ENCODE measurements around the gene PACSIN3. TPM values are rescaled to one million over a fixed set of nuclear protein-coding genes. Genes with fewer than 3 reads are reported as not detected.

PACSIN3 gene
- total and polyA plus RNA-seq, 5 donors: 110 to 156 (median 129) TPM

DNA sequence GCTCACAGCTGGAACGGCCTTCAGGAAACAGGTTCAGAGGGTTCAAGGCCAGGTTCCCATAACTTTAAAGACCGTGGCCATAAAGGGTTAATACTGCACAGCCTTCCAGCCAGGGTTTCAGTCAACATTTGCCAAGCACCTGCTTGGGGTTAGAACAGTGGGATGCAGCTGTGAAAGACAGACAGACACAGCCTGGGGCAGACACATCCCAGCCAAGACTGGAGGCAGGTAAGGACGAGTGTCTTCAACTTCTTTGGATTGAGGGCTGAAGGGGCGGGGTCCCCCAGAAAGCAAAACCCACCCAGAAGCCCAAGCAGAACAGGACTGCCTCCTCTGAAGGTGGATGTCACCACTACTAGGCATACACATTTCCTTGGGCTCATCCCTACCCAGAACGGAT is 23.8 kb downstream of the PACSIN3 start:
- Histone ChIP-seq H3K9me3 (ENCODE audit: control insufficient read depth, low read length) (no peaks in the 10 kb centered on the region), H3K4me1 (ENCODE audit: control insufficient read depth, insufficient read depth, low read length) (no peaks in the 10 kb centered on the region), H3K27ac (ENCODE audit: low read length) (no peak overlapping the region), H3K27me3 (ENCODE audit: control insufficient read depth, insufficient read depth) (no peaks in the 10 kb centered on the region), H3K4me3 (ENCODE audit: low read length) (no peak overlapping the region)
- 69% methylated on average over 5 of the region's 5 CpGs for WGBS
- ATAC-seq (no peak), DNase-seq (no peak)
- intact Hi-C loops (cut with DNase I): no loop called here

DNA sequence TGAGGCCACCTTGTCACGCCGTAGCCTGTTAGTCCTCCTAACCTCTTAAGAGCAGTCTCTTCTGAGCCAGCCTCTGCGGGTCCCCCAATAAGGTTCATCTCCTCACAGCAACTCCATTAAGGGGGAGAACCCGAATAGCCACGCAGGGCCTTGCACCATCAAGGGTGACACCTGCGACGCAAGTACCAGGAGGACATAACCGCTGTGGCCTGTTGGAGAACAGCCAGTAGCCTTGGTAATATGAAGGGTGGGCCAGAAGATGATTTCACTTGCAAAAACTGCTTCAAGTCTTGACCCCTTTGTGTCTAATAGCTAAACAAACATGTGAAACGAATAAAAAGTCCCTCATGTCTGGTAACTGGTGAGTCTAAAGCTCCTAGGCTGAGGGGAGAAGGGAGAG is 24.3 kb downstream of the PACSIN3 start:
- H3K9me3 ChIP-seq (ENCODE audit: control insufficient read depth, low read length): no peaks in the 10 kb centered on the region
- WGBS: 55% methylated on average over 9 of the region's 9 CpGs
- no peak for DNase-seq
- no peak for ATAC-seq
- no peaks in the 10 kb centered on the region for H3K4me1 ChIP-seq (ENCODE audit: control insufficient read depth, insufficient read depth, low read length)
- no peak overlapping the region for H3K4me3 ChIP-seq (ENCODE audit: low read length)
- H3K27me3 ChIP-seq (ENCODE audit: control insufficient read depth, insufficient read depth): no peaks in the 10 kb centered on the region
- H3K27ac ChIP-seq (ENCODE audit: low read length): no peak overlapping the region
- intact Hi-C loops (cut with DNase I): no loop called here

DNA sequence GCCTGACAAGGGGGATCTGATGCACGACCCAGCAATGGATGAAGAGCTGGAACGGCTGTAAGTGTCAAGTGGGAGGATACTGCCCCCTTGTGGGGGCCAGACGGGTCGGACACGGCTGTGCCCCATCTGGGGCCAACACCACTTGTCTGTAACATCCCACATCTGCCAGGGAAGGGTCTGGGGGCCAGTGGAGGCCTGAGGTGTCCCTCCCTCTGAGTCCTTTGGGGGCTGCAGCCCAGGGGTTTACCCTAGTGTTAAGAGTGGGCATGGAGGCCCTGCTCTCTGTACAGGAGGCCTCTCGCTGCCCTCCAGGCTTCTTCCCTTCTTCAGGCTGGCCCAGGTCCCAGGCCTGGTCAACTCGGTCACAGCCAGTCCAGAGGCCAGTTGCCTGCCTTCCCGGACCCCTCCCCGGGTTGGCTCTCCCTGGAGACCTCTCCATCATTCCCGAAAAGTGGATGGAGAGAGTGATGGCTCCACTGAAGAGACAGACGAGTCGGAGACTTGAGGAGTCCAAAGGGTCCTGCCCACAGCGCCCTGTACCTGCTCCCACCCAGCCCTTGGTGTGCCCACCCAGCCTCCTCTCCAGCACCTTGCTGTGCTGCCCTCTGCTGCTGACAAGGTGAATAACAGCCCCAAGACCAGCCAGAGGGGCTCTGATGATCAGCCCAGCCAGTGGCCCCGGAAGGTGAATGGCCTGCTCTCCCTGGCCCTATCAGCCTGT is 24.9 kb downstream of the PACSIN3 start:
- DNase-seq: peak; percentile 58 to 83 (median 81)
- ATAC-seq: peak; percentile 72 to 75
- H3K9me3 ChIP-seq (ENCODE audit: control insufficient read depth, low read length): no peaks in the 10 kb centered on the region
- no peak overlapping the region for H3K27ac ChIP-seq (ENCODE audit: low read length)
- no peak overlapping the region for H3K4me3 ChIP-seq (ENCODE audit: low read length)
- no peaks in the 10 kb centered on the region for H3K27me3 ChIP-seq (ENCODE audit: control insufficient read depth, insufficient read depth)
- 47% methylated on average over 14 of the region's 14 CpGs for WGBS
- no peaks in the 10 kb centered on the region for H3K4me1 ChIP-seq (ENCODE audit: control insufficient read depth, insufficient read depth, low read length)
- intact Hi-C loops (cut with DNase I): no loop called here

DNA sequence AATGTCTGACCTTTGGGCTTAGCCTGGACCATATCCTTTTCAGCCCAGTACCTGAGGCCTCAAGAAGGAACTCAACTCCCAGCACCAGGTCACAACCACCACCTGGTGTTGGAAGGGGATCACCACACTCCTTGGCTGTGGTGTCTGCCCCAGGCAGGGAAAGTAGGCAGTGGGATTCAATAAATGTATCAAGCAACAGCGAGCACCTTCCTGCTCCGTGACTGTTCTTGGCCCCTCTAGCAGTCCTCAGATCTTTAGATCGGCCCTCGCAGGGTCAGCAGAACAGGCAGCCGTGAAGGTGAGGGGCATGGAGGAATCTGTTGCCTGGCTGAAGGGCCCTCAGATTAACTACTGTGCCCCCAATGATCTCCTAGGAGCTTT is 25.5 kb downstream of the PACSIN3 start:
- Histone ChIP-seq H3K4me1 (ENCODE audit: control insufficient read depth, insufficient read depth, low read length) (no peaks in the 10 kb centered on the region), H3K9me3 (ENCODE audit: control insufficient read depth, low read length) (no peaks in the 10 kb centered on the region), H3K4me3 (ENCODE audit: low read length) (no peak overlapping the region), H3K27me3 (ENCODE audit: control insufficient read depth, insufficient read depth) (no peaks in the 10 kb centered on the region), H3K27ac (ENCODE audit: low read length) (no peak overlapping the region)
- DNase-seq: no peak
- 89% methylated on average over 5 of the region's 5 CpGs for WGBS
- intact Hi-C loops (cut with DNase I): no loop called here
- ATAC-seq: no peak

DNA sequence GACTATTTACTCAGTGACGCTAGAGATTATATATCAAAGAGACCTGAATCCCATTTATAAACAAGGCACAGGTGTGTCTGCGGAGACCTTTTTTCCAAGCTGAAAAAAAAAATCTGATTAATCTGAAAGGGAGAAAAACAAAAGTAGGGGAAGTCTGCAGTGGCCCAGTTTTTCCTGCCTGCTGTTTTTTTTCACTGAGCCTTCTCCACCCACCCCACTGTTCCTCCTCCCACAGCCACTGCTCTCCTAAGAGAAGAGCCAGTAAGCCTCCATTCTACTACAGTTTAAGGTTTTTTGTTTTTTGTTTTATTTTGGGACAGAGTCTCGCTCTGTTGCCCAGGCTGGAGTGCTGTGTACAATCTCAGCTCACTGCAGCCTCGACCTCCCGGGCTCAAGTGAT is 28.0 kb downstream of the PACSIN3 start:
- H3K9me3 ChIP-seq (ENCODE audit: control insufficient read depth, low read length): no peaks in the 10 kb centered on the region
- ATAC-seq (no peak), DNase-seq (no peak)
- H3K27ac ChIP-seq (ENCODE audit: low read length): no peak overlapping the region
- no peaks in the 10 kb centered on the region for H3K27me3 ChIP-seq (ENCODE audit: control insufficient read depth, insufficient read depth)
- 84% methylated on average over 5 of the region's 5 CpGs for WGBS
- no peaks in the 10 kb centered on the region for H3K4me1 ChIP-seq (ENCODE audit: control insufficient read depth, insufficient read depth, low read length)
- H3K4me3 ChIP-seq (ENCODE audit: low read length): no peak overlapping the region
- intact Hi-C loops (cut with DNase I): no loop called here

DNA sequence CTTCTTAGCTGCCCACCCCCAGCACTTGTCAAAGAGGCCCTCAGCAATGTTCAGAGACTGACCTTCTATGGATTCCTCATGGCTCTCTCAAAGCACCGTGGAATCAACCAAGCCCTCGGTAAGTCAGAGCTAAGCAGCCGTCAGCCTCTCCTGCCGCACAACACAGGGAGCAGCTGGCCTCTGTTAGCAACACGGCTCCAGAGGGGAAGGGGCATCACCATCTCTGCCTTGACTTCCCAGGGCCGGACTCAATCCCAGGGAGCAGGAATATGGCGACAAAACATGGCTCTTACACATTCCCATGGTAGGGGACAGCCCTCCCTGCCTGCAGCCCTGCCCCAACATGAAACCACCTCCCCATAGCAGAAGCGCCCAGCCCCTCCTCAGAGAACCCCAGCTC is 28.4 kb downstream of the PACSIN3 start:
- 76% methylated on average over 8 of the region's 8 CpGs for WGBS
- Histone ChIP-seq H3K27me3 (ENCODE audit: control insufficient read depth, insufficient read depth) (no peaks in the 10 kb centered on the region), H3K4me3 (ENCODE audit: low read length) (no peak overlapping the region), H3K9me3 (ENCODE audit: control insufficient read depth, low read length) (no peaks in the 10 kb centered on the region), H3K4me1 (ENCODE audit: control insufficient read depth, insufficient read depth, low read length) (no peaks in the 10 kb centered on the region), H3K27ac (ENCODE audit: low read length) (no peak overlapping the region)
- DNase-seq (no peak), ATAC-seq (no peak)
- intact Hi-C loops (cut with DNase I): no loop called here

DNA sequence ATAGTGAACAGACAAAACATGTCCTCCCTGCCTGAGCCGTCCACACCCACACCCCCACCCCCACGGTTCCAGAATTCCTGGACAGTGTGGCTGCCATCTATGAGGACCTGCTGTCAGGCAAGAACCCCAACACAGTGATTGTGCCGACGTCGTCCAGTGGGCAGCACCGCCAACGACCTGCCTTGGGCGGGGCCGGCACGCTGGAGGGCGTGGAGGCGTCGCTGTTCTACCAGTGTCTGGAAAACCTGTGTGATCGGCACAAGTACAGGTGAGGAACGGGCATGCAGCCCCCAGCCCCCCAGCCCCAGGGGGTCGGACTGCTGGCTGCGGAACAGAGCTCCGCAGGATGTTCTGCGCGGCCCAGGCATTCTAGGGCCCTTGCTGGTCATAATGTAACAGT is 29.3 kb downstream of the PACSIN3 start:
- intact Hi-C loops (cut with DNase I): no loop called here
- ATAC-seq (no peak), DNase-seq (no peak)
- 91% methylated on average over 20 of the region's 20 CpGs for WGBS
- Histone ChIP-seq H3K4me1 (ENCODE audit: control insufficient read depth, insufficient read depth, low read length) (no peaks in the 10 kb centered on the region), H3K9me3 (ENCODE audit: control insufficient read depth, low read length) (no peaks in the 10 kb centered on the region), H3K27ac (ENCODE audit: low read length) (no peak overlapping the region), H3K4me3 (ENCODE audit: low read length) (no peak overlapping the region), H3K27me3 (ENCODE audit: control insufficient read depth, insufficient read depth) (no peaks in the 10 kb centered on the region)

DNA sequence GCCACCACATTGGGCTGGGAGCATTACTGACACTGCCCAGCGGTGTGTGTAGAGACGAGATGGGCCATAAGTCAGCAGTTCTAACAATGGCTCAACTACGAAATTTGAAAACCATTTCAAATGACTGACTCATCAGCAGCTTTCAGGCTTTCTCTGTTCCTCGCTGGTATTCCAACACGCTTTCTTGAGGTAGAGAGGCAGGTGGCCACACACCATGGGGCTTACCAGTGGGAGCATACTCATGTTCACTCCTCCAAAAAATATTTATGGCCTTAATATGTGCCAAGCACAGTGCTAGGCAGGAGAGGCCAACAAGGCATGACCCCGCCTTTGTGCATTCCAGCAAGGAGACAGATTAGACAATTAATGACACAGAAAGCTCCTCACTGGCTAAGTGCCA is 29.9 kb downstream of the PACSIN3 start:
- no peaks in the 10 kb centered on the region for H3K9me3 ChIP-seq (ENCODE audit: control insufficient read depth, low read length)
- no peaks in the 10 kb centered on the region for H3K4me1 ChIP-seq (ENCODE audit: control insufficient read depth, insufficient read depth, low read length)
- H3K27ac ChIP-seq (ENCODE audit: low read length): no peak overlapping the region
- DNase-seq: no peak
- WGBS: 94% methylated on average over 6 of the region's 6 CpGs
- intact Hi-C loops (cut with DNase I): no loop called here
- no peaks in the 10 kb centered on the region for H3K27me3 ChIP-seq (ENCODE audit: control insufficient read depth, insufficient read depth)
- no peak for ATAC-seq
- H3K4me3 ChIP-seq (ENCODE audit: low read length): no peak overlapping the region

DNA sequence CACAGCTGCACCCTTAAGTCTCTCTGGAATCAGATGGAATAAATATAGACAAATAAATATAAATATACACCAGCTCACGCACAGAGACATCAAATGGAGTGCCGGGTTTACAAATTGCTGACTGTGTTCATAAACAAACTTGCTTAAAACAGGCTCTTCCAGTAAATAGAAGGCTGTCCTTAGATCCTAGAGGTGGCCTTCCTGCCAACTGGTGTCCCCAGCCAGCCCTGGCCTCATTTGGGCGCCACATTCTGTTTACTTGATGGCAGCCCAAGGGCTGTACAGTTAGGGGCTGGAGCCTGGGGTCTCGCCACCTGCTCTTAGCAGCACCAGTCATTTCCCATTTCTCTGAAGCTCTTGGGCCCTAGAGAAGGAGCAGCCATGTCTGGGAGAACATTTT is 30.4 kb downstream of the PACSIN3 start:
- DNase-seq (no peak), ATAC-seq (no peak)
- no peak overlapping the region for H3K27ac ChIP-seq (ENCODE audit: low read length)
- H3K9me3 ChIP-seq (ENCODE audit: control insufficient read depth, low read length): no peaks in the 10 kb centered on the region
- WGBS: 94% methylated on average over 4 of the region's 4 CpGs
- intact Hi-C loops (cut with DNase I): loop anchor here in 1 of 4 donors (2.0 kb wide), 1 partner anchor 267 kb away; no protein-coding TSS in a partner anchor
- no peaks in the 10 kb centered on the region for H3K27me3 ChIP-seq (ENCODE audit: control insufficient read depth, insufficient read depth)
- no peaks in the 10 kb centered on the region for H3K4me1 ChIP-seq (ENCODE audit: control insufficient read depth, insufficient read depth, low read length)
- no peak overlapping the region for H3K4me3 ChIP-seq (ENCODE audit: low read length)

DNA sequence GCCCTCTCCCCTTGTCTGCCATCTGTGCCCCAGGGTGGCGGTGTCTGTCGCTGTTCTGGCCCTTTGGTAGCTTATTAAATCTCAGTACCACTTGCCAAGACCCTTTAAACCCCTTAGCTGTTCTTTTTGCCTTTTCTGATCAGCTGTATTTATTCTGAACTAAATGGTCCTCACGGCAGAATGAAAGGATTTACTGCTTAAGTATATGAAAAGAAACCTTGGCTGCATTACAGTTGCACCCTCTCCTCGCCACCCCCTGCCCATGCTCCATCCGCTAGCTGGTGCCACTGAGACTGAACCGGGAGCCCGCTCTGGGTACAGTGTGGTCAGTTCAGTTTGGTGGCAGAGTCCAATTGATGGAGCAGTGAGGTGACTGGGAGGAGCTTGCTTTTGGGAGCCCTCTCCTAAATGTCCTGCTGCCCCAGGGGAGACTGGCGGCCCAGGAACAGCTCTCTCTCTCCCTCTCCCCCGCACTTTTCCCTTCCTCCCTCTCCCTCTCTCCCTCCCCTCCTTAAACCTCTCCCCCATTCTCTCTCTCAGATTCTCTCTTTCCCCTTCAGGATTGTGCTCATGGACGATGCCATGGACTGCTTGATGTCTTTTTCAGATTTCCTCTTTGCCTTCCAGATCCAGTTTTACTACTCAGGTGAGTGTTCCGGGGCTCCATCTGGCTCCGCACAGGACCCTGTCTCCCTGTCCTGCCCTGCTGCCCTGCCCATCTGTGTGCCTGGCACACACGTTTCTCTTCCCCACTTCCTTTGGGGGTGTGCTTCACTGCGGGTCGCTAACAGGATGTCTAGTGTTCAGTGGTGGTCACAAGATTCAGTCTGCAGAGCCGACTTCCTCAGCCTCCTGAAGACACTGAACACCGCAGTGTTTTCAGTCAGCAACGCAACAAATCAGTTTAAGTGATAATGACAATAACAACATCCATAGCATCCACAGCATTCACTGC is 31.3 kb downstream of the PACSIN3 start:
- ATAC-seq (no peak), DNase-seq (no peak)
- 64% methylated on average over 18 of the region's 18 CpGs for WGBS
- Histone ChIP-seq H3K9me3 (ENCODE audit: control insufficient read depth, low read length) (no peaks in the 10 kb centered on the region), H3K4me3 (ENCODE audit: low read length) (no peak overlapping the region), H3K27ac (ENCODE audit: low read length) (no peak overlapping the region), H3K4me1 (ENCODE audit: control insufficient read depth, insufficient read depth, low read length) (no peaks in the 10 kb centered on the region), H3K27me3 (ENCODE audit: control insufficient read depth, insufficient read depth) (no peaks in the 10 kb centered on the region)
- intact Hi-C loops (cut with DNase I): loop anchor here in 1 of 4 donors (2.0 kb wide), 1 partner anchor 266 kb away; no protein-coding TSS in a partner anchor

All from right cardiac atrium (tissue), 5 donors.